Thoracic aorta (tissue), 2 donors: ENCODE data around the gene RAB40C. TPM values are rescaled to one million over a fixed set of nuclear protein-coding genes. Genes with fewer than 3 reads are reported as not detected.

ENCODE experiments used
- ATAC-seq: fragments of 150-250 bp; one replicate; pipeline ENCODE4 v1.8.0; 2017; ENCODE audit warnings: low read depth; ENCODE audit not compliant: insufficient number of reproducible peaks, low FRiP score
- DNase-seq: peaks from one replicate; pipeline ENCODE4 v3.0.0-alpha.2; 2020; ENCODE audit warnings: low spot score
- H3K27ac ChIP-seq, 2 donors: fragments of 200-600 bp; sonication (generic); 1 replicate in 1 of 2; 2 replicates in 1 of 2; pipeline ENCODE4 v1.5.1; 2016; ENCODE audit warnings: mild to moderate bottlenecking in 2 of 2, moderate library complexity in 2 of 2
- H3K27me3 ChIP-seq: fragments of 200-600 bp; sonication (generic); replicated peaks from 2 replicates; pipeline ENCODE4 v1.6.0; 2016; ENCODE audit warnings: mild to moderate bottlenecking; ENCODE audit not compliant: insufficient read depth
- H3K36me3 ChIP-seq: fragments of 200-600 bp; sonication (generic); one replicate; pipeline ENCODE4 v1.5.1; 2016
- H3K4me1 ChIP-seq, 2 donors: fragments of 200-600 bp; sonication (generic); 1 replicate in 1 of 2; 2 replicates in 1 of 2; pipeline versions ENCODE4 v1.5.1 to v1.6.0; 2016; ENCODE audit warnings: low read depth in 2 of 2, mild to moderate bottlenecking in 1 of 2; ENCODE audit not compliant: control insufficient read depth in 1 of 2
- H3K4me3 ChIP-seq: fragments of 200-600 bp; sonication (generic); 2 replicates; pipeline ENCODE4 v1.5.1; 2016; ENCODE audit warnings: mild to moderate bottlenecking
- H3K9me3 ChIP-seq: fragments of 200-600 bp; sonication (generic); 2 replicates; pipeline ENCODE4 v1.5.1; 2016
- total RNA-seq, 2 donors: library from RNA; depleted of rRNA; stranded (reverse); fragments of >200 nt; gene quantifications; one replicate each; pipeline versions ENCODE4 v1.1.0 to v1.2.3, GENCODE V29; 2016
- TF ChIP-seq, protein P1 (sequence below): fragments of 200-600 bp; sonication (generic); IDR thresholded peaks from one replicate; pipeline ENCODE4 v1.5.1; 2019; ENCODE audit warnings: antibody characterized with exemption

RAB40C gene
- total RNA-seq, 2 donors from 2014 or later = 19.0 to 25.9 TPM

DNA sequence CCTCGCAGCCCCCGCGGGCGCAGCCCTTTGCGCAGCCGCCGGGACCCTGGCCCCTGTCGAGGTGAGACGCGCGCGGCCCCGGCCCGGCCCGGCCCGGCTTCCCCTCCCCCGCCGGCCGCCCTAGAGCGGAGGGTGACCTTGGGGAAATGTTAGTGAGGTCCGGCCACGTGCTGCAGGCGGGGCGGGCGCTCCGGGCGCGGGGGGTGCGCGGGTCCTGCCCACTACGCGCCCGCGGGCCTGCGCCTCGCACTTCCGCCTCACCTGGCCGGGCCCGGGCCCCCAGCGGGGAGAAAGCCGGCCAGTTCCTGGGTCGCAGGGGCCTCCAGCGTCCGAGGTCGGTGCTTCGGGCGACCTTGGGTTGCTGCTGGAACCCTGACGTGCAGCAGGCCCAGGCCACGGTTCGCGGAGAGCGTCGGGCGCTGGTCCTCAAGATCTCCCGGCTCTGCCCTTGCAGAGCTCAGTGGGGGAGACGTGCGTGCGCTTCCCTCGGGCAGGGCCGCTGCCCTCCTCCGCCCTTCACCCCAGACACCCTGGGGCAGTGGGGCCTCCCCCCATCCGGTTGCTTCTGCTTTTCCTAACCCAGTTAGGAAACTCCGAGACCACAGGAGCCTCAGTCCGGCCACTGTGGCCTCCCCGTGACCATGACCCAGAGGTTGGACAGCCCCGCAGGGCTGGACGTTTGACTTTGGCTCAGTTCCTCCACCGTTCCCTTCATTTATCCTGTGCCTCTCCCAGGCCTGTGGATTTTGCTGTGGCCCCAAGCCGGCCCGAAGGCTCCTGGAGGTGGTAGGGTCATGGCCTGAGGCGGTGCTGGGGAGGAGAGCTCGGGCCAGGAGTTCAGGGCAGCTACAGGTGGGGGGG, 52.6 kb downstream of the RAB40C start:
- no peaks in the 10 kb centered on the region for H3K36me3 ChIP-seq
- peak overlapping the region; percentile 52 to 60 for H3K27ac ChIP-seq
- DNase-seq (no peak), ATAC-seq (no peak)
- H3K27me3 ChIP-seq = no peaks in the 10 kb centered on the region
- no peaks in the 10 kb centered on the region for H3K9me3 ChIP-seq
- H3K4me3 ChIP-seq = peak overlapping the region; percentile 88
- H3K4me1 ChIP-seq = peaks cover 10 to 27% of the 10 kb centered on the region in 2 donors
- TF ChIP-seq, protein P1, sequence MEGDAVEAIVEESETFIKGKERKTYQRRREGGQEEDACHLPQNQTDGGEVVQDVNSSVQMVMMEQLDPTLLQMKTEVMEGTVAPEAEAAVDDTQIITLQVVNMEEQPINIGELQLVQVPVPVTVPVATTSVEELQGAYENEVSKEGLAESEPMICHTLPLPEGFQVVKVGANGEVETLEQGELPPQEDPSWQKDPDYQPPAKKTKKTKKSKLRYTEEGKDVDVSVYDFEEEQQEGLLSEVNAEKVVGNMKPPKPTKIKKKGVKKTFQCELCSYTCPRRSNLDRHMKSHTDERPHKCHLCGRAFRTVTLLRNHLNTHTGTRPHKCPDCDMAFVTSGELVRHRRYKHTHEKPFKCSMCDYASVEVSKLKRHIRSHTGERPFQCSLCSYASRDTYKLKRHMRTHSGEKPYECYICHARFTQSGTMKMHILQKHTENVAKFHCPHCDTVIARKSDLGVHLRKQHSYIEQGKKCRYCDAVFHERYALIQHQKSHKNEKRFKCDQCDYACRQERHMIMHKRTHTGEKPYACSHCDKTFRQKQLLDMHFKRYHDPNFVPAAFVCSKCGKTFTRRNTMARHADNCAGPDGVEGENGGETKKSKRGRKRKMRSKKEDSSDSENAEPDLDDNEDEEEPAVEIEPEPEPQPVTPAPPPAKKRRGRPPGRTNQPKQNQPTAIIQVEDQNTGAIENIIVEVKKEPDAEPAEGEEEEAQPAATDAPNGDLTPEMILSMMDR = no peak

DNA sequence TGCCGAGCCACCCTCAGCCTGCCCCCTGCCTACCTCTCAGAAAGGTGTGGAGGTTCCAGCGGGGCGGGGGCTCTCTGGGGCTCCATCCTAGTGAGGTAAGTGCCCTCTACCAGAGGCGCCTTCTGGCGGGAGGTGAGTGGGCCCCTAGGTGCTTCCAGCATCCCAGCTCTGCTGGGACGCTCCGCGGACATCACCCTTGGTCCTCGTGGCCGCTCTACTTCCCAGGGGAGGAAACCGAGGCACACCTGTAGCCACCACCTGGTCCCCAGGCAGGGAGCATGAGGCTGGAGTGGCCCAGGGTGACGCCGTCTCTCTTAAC, 53.1 kb downstream of the RAB40C start:
- peak overlapping the region; percentile 88 for H3K4me3 ChIP-seq
- H3K9me3 ChIP-seq = no peaks in the 10 kb centered on the region
- peaks cover 13 to 27% of the 10 kb centered on the region in 2 donors for H3K4me1 ChIP-seq

DNA sequence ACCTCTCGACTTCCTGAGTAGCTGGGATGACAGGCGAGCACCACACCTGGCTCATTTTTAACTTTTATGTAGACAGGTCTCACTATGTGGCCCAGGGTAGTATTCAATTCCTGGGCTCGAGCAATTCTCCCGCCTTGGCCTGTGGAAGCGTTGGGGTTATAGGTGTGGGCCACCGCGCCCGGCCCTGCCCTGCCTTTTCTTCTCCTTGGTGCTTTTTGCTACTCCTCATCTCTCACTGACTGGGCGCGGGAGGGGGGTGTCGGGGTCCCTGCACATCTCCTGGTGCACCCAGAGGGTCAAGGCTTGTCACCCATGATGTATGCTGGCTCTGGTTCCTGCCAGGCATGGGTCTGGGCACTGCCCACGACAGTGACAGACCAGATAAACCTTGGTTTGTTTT, 54.7 kb downstream of the RAB40C start:
- Histone ChIP-seq H3K4me1 (peaks cover 19 to 32% of the 10 kb centered on the region in 2 donors), H3K36me3 (no peaks in the 10 kb centered on the region), H3K27me3 (no peaks in the 10 kb centered on the region), H3K9me3 (no peaks in the 10 kb centered on the region), H3K27ac (no peak overlapping the region), H3K4me3 (no peak overlapping the region)
- DNase-seq (no peak), ATAC-seq (no peak)
- TF ChIP-seq, protein P1 = no peak

More for the DNA sequence above, 53.1 kb downstream of the RAB40C start:
- ATAC-seq (no peak), DNase-seq (no peak)
- Histone ChIP-seq H3K27ac (peak overlapping the region in 1 of 2 donors; percentile 60), H3K36me3 (no peaks in the 10 kb centered on the region), H3K27me3 (no peaks in the 10 kb centered on the region)
- TF ChIP-seq, protein P1 = no peak

DNA sequence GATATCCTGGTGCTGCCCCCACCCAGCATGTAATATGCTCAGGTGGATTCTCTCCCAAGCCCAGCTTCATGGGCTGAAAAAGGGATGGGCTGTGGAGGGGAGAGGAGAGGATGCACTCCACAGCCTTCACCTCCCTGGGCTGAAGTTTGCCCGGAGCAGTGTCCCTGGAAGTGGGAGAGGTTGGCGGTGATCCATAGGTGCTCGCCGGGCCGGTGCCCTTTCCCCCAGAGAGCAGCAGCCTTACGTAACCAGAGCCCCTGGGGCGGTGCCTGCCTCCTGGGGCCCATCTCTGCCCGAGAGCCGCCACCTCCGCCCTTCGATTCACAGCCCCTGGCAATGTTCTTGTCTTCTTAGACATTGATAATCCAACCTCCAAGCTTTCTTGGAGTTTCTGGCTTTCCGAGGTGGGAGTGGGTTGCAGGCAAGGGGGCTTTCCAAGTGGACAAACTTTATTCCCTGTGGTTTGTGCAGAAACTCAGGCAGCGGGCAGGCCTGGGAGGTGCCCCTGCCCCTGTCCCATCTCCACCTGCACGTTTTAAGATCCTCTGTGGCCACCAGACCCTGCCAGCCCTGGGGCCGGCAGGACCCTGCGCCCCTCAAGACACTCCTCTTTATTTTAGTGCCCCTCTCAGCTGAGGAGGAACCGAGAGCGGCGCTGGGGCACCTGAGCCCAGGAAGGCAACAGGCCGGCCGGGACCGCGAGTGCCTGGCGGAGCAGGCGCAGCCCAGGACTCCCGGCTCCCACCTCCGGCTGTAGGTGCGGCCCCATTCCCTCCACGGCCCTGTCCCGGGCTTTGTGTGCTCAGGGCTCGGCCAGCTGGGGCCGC, 56.2 kb downstream of the RAB40C start:
- ATAC-seq (no peak), DNase-seq (no peak)
- H3K4me3 ChIP-seq = no peak overlapping the region
- H3K4me1 ChIP-seq = peaks cover 25 to 40% of the 10 kb centered on the region in 2 donors
- TF ChIP-seq, protein P1 = no peak
- no peaks in the 10 kb centered on the region for H3K36me3 ChIP-seq
- H3K9me3 ChIP-seq = no peaks in the 10 kb centered on the region
- no peak overlapping the region for H3K27ac ChIP-seq
- no peaks in the 10 kb centered on the region for H3K27me3 ChIP-seq

DNA sequence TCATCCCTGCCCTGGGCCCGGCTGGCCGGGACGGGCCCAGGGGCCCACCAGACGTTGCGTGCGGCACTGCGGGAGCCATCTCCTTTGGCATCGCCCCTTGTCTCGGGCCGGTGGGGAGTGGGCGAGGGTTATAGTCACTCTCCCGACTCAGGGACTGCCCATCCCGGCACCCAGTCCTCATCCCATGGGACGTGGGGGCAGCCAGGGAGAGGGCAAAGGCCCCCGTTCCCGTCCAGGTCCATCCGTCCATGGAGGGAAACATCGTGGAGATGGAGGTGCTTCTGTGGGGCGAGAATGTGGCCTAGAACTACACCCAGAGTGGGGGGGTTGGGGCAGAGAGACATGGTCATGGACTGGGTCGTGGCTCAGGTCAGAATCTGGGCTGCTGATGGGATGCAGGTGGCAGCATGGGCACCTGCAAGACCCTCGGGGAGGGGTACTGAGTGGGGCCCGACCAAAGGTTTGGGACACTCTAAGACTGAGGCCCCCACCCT, 56.9 kb downstream of the RAB40C start:
- no peaks in the 10 kb centered on the region for H3K36me3 ChIP-seq
- TF ChIP-seq, protein P1 = no peak
- H3K27ac ChIP-seq = no peak overlapping the region
- H3K4me1 ChIP-seq = peaks cover 25 to 38% of the 10 kb centered on the region in 2 donors
- no peaks in the 10 kb centered on the region for H3K27me3 ChIP-seq
- DNase-seq (no peak), ATAC-seq (no peak)
- no peaks in the 10 kb centered on the region for H3K9me3 ChIP-seq
- H3K4me3 ChIP-seq = no peak overlapping the region
